Lung microvascular endothelial cell (primary cell): ENCODE measurements around the gene CSNK2B. TPM values are rescaled to one million over a fixed set of nuclear protein-coding genes. Genes with fewer than 3 reads are reported as not detected.

Experiments used
- DNase-seq, 2 donors: peaks; one replicate each; pipeline versions ENCODE4 v3.0.0 to v3.0.0-alpha.2; 2010; ENCODE audit warnings: low read depth in 2 of 2
- total RNA-seq: library from RNA; depleted of rRNA; stranded (reverse); fragments of >200 nt; gene quantifications from 2 replicates; pipeline ENCODE4 v1.2.1, GENCODE V29; 2014

CSNK2B gene
- total RNA-seq, result 64.1 and 67.6 TPM in 2 replicates

GRCh38 chr6:31665501-31666336, at the start of gene CSNK2B:
Gene CSNK2B (plus strand): TSS chr6:31666080. CDS start chr6:31666832, 752 bp downstream.
- DNase-seq, result peak; percentile 97 to 98

GRCh38 chr6:31617010-31617409, 48.9 kb upstream of the CSNK2B start:
- DNase-seq, result no peak

GRCh38 chr6:31619805-31620585, 45.9 kb upstream of the CSNK2B start:
- peak; percentile 99 to 100 for DNase-seq

DNA sequence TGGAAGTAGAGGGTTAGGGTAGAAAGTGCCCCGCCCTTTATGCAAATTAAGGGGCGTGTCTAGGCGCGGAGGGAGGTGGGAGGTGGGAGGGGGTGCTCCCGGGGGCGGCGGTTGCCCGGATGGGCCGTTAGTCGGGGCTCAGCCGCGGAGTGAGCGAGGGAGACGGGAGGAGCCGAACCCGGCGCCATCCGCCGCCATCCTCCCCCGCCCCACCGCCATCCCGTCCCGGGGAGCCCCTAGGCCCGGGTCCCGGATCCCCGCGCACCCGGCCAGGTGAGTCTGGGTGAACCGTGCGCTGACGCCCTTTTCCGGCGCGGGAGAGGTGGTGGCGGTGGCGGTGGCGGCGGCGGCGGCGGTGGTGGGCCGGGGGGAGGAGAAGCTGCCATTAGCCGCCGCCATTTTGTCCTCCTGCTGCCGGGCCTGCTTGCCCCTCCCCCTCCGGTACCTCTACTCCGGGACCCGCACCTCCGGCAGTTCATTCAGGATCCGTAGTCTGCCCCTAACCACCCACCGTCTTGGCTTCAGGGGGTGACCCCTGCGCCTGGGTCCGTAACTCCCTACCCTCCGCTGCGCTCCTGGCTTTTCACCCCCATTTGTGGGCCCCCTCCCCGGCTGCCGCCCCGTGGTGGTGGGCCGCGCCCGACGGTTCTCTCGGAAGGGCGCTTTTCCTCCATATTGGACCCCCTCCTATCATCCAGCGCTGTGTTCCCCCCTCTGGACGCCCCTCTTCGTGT, 45.1 kb upstream of the CSNK2B start, which contains the start of gene PRRC2A:
Gene PRRC2A, plus strand, starts transcription at position 130 of the 734 bp plus-strand sequence. CDS start 2,075 bp downstream, outside the sequence.
- no peak for DNase-seq

GRCh38 chr6:31621320-31621939, 44.5 kb upstream of the CSNK2B start:
- no peak for DNase-seq

- no peak for DNase-seq
Measured at GRCh38 chr6:31621991-31622390, 43.9 kb upstream of the CSNK2B start.

- no peak for DNase-seq
Measured at GRCh38 chr6:31622684-31623091, 43.2 kb upstream of the CSNK2B start.

- DNase-seq, result no peak
Measured at GRCh38 chr6:31624070-31624469, 41.8 kb upstream of the CSNK2B start.

- DNase-seq, result no peak
Measured at GRCh38 chr6:31626952-31627351, 38.9 kb upstream of the CSNK2B start.

- no peak for DNase-seq
Measured at GRCh38 chr6:31627690-31628287, 38.1 kb upstream of the CSNK2B start.

DNA sequence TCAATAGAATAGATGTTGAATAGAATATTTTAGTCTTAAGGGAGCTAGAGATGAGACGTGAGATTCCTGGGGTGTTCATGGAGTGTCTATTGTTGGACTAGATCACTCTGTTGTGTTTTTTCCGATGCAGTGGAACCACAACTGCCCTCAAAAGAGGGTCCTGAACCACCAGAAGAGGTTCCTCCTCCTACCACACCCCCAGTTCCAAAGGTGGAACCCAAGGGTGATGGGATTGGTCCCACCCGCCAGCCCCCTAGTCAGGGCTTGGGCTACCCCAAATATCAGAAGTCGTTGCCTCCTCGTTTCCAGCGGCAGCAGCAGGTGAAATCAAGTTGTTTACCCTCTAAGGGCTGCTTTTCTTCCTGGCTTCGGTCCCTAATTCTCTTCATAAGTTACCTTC, 36.9 kb upstream of the CSNK2B start:
- no peak for DNase-seq

DNA sequence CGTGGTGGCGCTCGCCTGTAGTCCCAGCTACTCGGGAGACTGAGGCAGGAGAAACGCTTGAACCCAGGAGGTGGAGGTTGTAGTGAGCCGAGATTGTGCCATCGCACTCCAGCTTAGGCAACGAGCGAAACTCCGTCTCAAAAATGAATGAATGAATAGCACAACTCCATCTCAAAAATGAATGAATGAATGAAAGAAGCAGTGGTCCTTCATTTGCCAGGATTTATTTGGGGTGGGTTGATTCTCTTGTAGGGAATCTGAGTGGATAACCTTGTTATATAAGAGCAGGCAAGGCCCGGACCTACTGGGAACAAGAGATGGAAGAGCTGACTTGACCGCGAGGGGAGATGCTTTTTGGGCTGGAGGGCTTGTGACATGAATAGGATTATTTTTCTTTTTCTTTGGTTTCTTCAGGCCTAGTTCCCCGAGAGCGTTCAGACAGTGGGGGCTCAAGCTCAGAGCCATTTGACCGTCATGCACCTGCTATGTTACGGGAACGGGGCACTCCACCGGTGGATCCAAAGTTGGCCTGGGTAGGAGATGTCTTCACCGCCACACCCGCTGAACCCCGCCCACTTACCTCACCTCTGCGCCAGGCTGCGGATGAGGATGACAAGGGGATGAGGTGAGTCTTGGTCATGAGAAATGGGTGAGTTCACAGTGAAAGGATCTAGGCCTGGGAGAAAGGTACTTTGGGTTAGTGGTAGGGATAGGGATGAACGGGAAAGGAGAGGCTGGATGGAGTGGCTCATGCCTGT, 35.5 kb upstream of the CSNK2B start:
- no peak for DNase-seq

- DNase-seq, result no peak
Measured at GRCh38 chr6:31631209-31631608, 34.7 kb upstream of the CSNK2B start.

DNA sequence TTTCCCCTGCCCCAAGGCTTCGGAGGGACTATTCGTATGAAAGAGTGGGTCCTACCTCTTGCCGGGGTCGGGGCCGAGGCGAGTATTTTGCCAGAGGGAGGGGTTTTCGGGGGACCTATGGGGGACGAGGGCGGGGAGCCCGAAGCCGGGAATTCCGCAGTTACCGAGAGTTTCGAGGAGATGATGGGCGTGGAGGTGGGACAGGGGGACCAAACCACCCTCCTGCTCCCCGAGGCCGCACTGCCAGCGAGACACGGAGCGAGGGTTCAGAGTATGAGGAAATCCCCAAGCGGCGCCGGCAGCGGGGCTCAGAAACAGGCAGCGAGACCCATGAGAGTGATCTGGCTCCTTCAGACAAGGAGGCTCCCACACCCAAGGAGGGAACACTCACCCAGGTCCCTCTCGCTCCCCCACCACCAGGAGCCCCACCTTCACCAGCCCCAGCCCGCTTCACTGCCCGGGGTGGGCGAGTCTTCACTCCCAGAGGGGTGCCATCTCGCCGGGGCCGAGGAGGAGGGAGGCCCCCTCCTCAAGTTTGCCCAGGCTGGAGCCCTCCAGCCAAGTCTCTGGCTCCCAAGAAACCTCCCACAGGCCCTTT, 34.1 kb upstream of the CSNK2B start:
- no peak for DNase-seq

DNA sequence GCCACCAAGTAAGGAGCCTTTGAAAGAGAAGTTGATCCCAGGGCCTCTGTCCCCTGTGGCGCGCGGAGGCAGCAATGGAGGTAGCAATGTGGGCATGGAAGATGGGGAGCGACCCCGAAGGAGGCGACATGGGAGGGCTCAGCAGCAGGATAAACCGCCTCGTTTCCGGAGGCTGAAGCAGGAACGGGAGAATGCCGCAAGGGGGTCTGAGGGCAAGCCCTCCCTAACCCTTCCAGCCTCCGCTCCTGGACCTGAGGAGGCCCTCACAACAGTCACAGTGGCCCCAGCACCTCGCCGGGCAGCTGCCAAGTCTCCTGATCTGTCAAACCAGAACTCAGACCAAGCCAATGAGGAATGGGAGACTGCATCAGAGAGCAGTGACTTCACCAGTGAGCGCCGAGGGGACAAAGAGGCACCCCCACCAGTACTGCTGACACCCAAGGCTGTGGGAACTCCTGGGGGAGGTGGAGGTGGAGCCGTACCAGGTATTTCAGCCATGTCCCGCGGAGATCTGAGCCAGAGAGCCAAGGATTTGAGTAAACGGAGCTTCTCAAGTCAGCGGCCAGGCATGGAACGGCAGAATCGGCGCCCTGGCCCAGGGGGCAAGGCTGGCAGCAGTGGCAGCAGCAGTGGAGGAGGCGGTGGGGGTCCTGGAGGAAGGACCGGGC, 33.5 kb upstream of the CSNK2B start:
- DNase-seq, result no peak

GRCh38 chr6:31633447-31633846, 32.4 kb upstream of the CSNK2B start:
- no peak for DNase-seq

DNA sequence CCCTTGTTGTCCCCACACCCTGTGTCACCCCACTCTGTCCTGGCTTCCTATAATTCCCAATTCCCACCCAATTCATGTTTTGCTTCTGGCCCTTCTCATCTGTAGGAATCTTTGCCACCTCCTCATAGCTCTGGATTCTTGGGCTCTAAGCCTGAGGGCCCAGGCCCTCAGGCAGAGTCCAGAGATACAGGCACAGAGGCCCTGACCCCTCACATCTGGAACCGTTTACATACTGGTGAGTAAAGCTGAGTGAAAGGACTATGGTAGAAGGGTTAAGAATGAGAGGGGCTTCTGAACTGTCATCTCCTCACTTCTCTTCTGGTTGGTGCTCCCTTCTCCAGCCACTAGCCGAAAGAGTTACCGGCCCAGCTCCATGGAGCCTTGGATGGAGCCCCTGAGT, 31.7 kb upstream of the CSNK2B start:
- DNase-seq, result no peak

- no peak for DNase-seq
Measured at GRCh38 chr6:31634969-31635575, 30.8 kb upstream of the CSNK2B start.
